GM12873 (cell line): ENCODE results near the gene CCDC126.

Source experiments
- CTCF ChIP-seq: IDR thresholded peaks from 2 replicates; pipeline ENCODE4 v1.5.1; 2012; ENCODE audit warnings: low read depth, mild to moderate bottlenecking, moderate library complexity, low read length, control low read depth; ENCODE audit not compliant: insufficient read depth; ENCODE audit errors: missing control alignments

Gene CCDC126

GRCh38 chr7:23633417-23633816 is 36.2 kb downstream of the CCDC126 start:
- no peak for TF ChIP-seq CTCF

- no peak for TF ChIP-seq CTCF
Measured at GRCh38 chr7:23645822-23646221, 48.6 kb downstream of the CCDC126 start.

GRCh38 chr7:23653942-23654341 is 56.8 kb downstream of the CCDC126 start:
- TF ChIP-seq CTCF = no peak

- TF ChIP-seq CTCF = peak; percentile 38
Measured at GRCh38 chr7:23654508-23654907, 57.3 kb downstream of the CCDC126 start.

GRCh38 chr7:23655433-23655832 is 58.3 kb downstream of the CCDC126 start:
- TF ChIP-seq CTCF = no peak

GRCh38 chr7:23658831-23659427 is 61.7 kb downstream of the CCDC126 start:
- TF ChIP-seq CTCF = no peak

- TF ChIP-seq CTCF = no peak
Measured at GRCh38 chr7:23661385-23661784, 64.2 kb downstream of the CCDC126 start.
